Measurements from ENCODE around the gene PAPPA.

Gene PAPPA

DNA sequence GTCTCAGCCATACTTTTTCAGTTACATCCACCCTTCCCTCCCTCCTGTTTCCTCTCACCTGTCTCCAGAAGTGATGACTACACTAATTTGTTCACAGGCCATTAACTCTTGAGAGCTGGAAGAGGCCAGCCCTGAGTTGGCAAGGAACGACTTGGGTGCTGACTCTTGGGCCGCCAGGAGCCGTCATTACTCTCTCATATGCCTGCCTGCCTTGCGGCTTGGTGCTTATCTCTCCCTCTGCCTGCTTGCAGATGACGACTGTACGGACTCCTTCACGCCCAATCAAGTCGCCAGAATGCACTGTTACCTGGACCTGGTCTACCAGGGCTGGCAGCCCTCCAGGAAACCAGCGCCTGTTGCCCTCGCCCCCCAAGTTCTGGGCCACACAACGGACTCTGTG is 66.1 kb downstream of the PAPPA start:
- no peak for FAIRE-seq
- no peak for DNase-seq (ENCODE audit: insufficient read length, low spot score)

DNA sequence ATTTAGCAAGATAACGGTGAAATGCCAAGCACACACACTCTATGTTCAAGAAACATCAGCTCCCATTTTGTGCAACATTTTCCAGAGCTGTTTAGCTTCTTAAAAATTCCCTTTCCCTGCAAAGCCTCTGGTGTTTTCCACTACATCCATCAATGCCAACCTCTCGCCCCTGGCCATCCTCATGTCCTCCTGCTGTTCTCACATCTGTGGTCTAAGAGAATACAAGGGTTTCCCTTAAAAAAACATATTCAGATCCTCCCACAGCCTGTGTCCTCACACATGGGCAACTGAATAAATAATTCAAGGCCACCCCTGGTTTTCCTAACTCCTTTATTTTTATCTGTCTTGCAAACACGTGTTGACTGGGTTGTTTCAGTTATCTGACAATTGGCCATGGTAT is 70.3 kb downstream of the PAPPA start:
- FAIRE-seq, result no peak

DNA sequence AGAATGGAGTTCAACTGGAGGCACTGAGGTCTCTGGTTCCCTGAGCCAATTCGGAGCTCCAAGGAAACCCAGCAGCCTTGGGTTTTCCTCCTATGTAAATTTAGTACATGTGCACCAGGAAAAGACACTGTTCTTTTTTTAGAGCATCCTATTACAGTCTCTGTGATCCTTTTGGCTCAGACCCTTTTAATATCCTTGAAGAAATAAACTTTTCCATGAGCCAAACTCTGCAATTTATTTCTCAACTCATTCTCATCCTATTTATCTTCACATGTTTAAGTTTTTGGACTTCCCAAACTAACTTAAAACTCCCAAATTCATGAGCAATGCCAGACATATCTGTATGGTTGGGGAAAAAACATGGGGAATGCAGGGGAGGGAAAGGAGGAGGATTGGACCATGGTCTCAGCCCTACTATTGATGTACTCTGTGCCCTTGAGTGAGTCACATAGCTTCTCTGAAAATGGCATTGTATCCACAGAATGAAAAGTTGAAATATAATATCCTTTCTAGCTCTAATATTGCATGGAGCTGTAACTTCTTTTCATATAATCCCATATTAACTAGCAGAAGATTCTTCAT is 76.6 kb downstream of the PAPPA start:
- DNase-seq (ENCODE audit: insufficient read length, low spot score), result no peak
- no peak for FAIRE-seq

More for the DNA sequence above, 70.3 kb downstream of the PAPPA start:
- DNase-seq (ENCODE audit: insufficient read length, low spot score), result no peak

DNA sequence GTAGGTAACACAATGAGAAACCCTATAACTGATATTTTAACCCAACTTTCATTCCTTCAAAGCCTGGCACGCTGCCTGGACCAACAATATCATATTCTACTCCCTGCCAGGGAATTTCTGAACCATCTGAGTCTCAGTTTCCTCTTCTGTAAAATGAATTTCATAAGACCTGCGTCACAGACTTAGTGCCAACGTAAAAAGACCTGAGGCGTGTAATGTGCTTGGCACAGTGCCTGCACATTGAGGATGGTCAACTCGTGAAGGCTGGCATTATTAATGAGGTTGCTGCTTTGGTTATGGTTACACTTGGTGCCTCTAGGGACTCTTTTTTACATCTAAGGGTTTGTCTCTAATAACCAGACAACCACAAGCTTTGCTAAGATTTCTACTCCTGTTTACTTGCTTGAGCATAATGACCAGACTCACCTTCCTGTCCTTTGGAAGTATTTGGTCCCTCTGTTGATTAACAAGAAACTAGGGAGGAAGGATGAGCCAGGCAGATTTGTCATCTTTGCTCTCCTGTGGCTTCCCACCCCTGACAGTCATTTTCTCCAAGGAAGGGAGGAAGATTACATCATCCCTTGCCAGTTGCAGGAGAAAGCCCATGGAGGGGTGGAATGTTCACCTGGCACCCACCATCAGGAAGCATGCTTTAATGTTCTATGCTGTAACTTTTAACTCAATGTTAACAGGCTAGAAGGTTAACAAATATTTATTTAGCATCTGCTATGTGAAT is 79.0 kb downstream of the PAPPA start:
- FAIRE-seq, result no peak

DNA sequence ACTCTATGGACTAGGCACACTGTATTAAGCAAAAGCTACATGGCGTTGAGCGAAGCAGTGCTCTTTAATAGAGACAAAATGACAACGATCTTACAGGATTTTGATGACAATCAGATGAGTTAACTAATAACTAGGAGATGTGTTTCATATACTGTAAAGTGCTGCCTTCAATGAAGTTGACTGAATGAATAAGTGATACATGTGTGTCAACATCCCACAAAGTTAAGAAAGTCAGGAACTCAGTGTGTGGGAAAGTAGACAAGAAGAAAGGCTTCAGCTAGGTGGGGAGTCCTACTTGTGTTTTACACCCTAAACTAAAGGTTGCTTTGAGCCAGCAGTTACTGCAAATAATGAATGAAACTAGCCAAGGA is 79.6 kb downstream of the PAPPA start:
- FAIRE-seq (no peak), DNase-seq (ENCODE audit: insufficient read length, low spot score) (no peak)

More for the DNA sequence above, 79.0 kb downstream of the PAPPA start:
- DNase-seq (ENCODE audit: insufficient read length, low spot score), result no peak

DNA sequence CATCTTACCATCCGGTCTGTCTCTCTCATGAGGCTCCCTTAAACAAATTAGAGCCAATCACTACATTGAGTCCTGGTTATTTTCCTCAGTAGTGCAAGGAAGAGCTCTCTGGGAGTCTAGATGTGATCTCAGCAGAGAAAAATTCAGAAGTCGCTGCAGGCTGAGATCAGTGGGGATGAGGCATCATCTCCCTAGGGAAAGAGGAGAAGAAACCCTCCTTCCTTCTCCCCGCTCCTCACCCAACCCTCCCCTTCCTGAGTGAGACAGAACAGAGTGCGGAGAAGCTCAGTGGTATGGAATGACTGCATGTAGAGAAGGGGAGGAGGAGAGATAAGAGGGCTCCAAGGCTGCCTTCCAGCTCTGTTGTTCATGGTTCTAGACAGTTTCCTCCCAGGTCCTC is 80.5 kb downstream of the PAPPA start:
- FAIRE-seq (no peak), DNase-seq (ENCODE audit: insufficient read length, low spot score) (peak; percentile 52)

DNA sequence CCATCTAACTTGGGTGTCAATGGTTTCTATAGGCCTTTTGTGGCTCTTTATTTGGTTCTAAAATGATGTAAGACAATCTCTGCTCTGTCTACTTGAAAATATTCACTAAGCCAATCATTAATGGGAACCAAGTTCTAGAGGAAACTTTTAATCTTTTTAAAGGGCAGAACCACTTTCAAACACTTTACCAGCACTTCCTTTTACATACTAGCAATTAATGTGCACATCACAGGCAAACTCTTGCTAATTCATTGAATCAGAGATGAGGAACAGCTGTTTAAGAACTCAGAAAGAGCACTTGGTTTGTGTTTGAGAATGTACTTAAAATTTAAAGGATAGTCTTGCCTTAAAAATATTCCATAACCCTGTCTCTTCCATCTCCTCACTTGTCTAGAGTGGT is 83.4 kb downstream of the PAPPA start:
- FAIRE-seq, result no peak
- DNase-seq (ENCODE audit: insufficient read length, low spot score), result no peak

DNA sequence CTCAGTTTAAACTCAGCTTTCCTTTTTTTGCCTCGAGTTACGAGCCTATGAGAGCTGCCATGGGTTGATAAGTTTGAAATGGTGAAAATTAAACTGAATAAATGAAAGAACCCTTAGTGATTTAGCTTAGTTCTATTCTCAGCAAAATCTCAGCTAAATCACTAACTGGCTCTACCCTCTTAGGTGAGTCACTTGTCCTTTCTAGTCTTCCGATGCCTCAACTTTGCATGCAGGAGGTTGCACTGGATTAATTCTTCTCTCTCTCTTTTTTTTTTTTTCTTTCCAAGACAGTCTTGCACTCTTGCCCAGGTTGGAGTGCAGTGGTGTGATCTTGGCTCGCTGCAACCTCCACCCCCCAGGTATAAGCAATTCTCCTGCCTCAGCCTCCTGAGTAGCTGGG is 83.9 kb downstream of the PAPPA start:
- FAIRE-seq (no peak), DNase-seq (ENCODE audit: insufficient read length, low spot score) (no peak)

DNA sequence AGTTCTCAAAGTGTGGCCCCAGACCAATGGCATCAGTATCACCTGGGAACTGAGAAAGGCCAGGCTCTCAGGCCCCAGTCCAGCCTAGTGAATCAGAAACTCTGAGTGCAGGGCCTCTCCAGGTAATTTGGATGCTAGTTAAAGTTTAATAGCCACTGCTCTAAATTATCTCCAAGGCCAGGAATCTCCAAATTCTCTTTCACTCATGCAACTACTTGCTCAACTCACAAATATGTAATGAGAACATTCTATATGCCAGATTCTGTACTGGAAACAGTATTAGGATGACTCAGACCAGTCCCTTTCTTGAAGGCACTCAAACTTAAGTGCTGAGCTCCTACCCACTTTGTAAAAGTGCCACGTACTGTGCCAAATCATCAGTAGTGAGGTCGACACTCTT is 84.6 kb downstream of the PAPPA start:
- no peak for FAIRE-seq
- DNase-seq (ENCODE audit: insufficient read length, low spot score), result peak; percentile 10

DNA sequence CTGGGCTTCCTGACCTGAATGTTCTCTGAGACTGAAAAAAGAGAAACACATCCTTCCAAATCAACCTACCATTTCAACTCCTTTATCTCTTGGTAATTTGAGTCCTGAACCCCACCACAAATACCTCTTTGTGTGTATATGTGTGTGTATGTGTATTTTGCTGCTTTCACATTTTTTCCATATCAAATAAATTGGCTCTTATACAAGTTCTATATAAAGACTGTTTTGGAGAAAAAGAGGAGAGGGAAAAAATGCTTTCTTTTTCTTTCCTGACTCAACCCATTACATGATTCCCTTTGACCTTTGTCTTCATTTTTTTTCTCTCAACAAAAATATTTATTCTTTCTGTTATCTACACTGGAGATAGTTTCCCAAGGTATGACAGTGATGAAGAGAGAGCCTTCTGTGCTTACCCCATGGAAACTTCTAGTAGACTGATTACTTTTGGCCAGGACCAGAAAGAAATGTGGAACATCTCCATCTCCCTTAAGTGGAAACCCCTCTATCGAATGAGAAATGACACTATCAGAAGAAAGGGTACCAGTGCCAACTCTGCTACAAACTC is 85.3 kb downstream of the PAPPA start:
- FAIRE-seq, result no peak
- DNase-seq (ENCODE audit: insufficient read length, low spot score), result no peak

DNA sequence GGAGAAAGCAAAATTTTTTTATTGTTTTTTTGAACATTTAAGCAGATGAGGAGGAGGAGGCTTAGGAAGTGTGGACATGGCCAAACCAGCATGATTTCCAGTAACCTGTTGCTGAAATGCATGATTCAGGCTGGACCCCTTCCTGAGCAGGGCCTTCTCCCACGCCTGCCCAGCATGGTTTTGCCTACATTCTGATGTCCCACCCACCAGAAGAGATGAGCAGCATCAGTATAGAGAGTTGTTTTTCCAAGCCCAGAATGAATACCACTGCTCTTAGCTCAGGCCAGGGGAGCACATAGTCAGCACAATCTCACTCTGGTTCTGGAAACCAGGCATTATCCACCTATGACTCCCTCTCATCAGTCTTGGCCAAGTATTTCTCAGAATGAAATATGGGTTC is 90.1 kb downstream of the PAPPA start:
- DNase-seq (ENCODE audit: insufficient read length, low spot score) (no peak), FAIRE-seq (no peak)

DNA sequence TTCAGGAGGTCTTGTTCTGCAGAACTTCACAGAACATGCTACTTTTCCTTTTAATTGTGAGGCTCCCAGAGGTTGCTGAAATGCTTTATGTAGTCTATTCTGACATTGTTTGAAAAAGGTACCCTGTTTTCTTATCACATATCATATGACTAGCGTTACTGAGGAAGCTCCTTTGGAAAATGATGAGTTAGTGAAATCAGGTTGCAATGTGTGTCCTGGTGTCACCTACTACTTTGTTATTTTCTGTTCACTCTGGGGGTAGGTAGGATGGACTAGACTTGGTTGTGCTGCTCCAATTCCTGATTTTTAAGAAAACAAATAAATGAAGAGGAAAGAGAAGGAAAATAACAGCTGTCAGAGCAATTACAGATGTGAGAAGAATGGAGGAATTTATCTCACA is 93.7 kb downstream of the PAPPA start:
- no peak for DNase-seq (ENCODE audit: insufficient read length, low spot score)
- FAIRE-seq, result no peak

DNA sequence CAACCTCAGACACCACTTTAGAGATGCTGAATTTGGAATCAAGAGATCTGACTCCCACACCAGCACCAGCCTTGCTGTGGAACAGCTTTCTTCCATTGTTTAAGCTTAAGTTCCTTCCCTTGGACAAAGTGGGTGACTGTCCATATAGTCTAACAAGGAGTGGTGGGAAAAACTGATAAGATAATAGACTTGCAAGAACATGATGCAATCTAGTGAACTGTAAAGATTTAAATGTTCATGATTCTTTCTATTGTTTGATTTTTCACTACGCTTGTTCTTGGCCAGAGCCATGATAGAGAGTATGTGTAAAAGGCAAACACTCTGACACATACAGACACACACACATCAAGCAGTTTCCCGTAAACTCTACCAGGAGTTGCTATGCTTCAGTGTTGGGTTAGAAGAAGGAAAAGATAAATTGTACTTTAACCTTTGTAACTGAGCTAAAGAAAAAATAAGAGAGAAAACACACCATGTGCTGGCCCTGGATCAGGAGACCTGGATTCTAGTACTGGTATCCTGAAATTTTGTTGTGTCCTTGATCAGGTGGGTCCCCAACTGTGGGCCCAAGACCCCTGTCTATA is 94.3 kb downstream of the PAPPA start:
- FAIRE-seq, result no peak
- DNase-seq (ENCODE audit: insufficient read length, low spot score), result no peak

DNA sequence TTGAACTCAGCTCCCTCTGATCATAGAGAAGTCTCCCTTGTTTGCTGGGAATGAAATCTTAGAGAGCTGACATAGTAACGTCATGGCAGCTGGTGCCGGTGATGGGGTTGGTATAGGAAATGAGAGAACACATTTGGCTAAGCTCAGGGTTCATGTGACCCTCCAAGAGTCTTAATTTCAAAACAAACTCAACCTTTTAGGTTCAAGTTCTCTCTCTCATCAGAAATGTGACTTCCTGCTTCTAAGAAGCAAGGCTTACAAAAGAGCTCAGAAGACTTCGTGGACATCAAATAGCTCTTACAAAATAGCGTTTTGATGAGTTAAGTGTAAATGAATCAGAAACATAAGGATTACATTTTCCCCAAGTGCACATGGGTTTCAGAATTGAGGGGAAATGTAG is 97.3 kb downstream of the PAPPA start:
- DNase-seq (ENCODE audit: insufficient read length, low spot score) (no peak), FAIRE-seq (no peak)

DNA sequence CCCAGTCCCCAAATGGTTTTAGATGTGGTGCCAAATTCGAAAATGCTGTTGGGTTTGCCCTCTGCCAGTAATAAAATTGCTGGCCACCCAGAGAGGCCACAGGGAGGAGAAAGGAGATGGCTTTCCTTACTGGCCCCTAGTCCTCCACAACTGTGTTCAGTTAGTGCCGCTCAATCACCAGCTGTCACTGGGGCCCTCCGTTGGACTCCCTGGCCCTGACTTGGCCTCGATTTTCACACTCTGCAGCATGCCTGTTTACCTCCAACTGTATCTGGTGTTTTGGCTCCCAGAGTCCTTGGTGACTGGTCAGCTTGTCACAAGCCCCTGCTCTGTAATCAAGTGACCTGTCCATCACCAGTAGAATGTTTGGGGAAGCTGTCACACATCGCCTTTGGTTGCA is 97.8 kb downstream of the PAPPA start:
- FAIRE-seq, result no peak
- DNase-seq (ENCODE audit: insufficient read length, low spot score), result no peak

DNA sequence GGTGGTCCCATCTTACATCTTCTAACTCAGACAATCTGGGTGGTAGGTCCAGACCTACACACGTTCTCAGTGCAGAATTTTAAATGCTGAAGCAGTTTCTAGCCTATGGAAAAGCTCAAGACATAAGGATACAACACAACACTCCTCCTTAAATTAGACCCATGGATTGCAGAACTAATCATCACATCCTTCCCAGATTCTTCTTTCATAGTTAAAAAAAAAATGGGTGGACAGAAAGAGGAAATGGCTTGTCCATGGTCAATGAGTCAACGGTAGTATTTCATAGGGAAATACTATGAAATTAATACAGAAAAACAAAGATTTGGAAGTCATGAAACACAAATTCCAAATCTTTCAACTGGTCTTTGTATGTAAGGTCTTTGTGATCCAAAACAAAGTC is 106.9 kb downstream of the PAPPA start:
- no peak for FAIRE-seq
- no peak for DNase-seq (ENCODE audit: insufficient read length, low spot score)

DNA sequence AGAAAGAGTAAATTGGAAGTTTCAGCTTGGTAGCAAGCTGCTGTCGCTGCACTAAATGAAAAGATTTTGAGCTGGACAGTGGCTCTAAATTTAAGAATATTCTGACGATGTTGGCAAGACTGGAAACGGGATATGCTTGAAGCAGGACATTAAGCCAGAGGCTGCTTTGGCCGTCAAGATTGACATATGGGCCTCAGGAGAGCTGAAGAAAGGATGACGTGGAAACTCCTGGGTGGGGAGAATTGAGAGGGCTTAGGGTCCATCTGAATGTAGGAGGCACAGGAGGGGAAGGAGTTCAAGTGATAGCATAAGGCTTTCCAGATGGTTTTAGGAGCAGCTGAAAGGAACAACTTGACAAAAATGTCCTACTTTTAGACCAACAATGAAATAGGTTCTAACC is 108.9 kb downstream of the PAPPA start:
- FAIRE-seq (no peak), DNase-seq (ENCODE audit: insufficient read length, low spot score) (no peak)

DNA sequence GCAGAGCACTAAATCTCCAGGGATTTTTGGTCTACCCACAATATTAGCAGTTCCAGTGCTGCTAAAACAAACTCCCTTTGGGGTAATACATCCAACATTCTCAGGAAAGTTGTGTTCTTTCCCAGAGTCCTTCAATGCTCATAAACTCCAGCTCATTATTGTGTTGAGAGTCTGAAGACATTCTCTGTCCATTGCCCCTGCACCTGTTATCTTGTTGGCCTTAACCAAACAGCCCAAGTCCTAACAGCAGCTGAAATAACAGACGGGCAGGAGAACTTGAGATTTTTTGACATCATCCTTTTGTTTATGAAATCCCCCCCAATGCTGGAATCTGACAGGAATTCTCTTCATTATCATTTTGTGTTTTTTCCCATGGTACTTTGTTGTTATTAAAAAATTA is 110.8 kb downstream of the PAPPA start:
- FAIRE-seq (no peak), DNase-seq (ENCODE audit: insufficient read length, low spot score) (no peak)

DNA sequence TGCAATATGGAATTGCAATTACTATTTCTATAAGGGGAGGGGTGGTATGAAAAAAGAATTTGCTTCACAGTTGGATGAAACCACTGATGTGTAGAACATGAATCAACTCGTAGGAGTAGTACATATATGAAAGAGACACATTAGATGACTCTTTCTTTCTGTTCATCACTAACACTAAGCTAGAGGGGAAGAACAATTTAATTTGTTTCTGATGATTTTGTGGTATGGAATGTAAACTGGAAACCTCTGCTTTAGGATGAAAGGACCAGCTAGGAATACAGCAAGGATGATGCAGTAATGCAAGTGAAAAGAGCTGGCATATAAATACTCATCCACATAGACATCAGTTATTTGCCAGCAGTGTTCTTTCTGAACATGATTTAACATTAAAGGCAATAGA is 113.4 kb downstream of the PAPPA start:
- DNase-seq (ENCODE audit: insufficient read length, low spot score) (no peak), FAIRE-seq (no peak)

DNA sequence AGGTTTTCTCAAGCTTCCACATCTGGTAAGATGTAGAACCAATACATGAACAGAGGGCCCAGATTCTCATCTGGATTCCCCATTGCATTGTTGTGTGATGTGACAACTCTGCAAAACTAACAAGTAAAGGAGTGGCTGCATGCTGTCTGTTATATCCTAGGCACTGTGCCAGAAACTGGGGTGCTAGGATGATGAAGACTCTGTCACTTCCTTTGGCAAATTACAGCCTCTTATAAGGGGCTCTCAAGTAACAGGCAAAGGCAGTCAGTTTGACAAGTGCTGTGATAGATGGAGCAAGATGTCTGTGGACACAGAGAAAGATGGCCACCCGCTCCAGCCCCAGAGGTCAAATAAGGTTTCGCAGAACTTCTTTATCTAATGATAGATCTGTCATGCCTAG is 115.7 kb downstream of the PAPPA start:
- DNase-seq (ENCODE audit: insufficient read length, low spot score), result no peak
- no peak for FAIRE-seq

DNA sequence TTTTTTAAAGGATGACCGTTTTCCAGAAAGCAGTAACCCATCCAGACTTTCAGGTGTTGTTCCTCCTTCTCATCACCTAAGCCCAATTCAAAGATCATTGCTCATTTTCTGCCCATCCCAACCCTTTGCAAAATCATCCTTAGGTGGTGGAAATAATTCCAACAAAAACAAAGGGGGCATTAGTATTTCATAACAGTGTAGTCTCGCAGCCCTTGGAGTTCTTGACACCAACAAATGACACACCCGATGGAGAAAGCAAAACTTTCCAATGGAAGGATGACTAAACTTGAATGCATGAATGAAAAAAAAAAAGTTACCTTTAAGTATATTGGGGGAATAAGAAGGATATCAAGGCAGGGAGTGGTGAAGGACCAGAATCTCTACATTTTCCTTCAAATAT is 117.0 kb downstream of the PAPPA start:
- no peak for DNase-seq (ENCODE audit: insufficient read length, low spot score)
- FAIRE-seq, result no peak

DNA sequence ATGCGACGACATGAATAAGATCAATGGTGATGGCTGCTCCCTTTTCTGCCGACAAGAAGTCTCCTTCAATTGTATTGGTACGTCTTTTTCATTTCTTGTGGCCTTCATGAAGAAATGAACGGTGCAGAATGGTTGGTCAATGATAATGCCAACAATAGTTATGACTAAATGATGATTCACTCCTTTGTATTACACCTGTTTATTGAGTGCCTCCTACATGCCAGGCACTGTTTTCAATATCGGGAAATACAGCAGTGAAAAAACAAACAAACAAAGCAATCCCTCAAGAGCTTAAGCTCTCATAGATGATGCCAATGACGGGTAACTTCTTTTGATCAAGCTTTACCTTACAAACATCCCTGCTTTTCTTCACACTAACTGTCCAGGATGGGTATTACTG is 117.7 kb downstream of the PAPPA start:
- FAIRE-seq (no peak), DNase-seq (ENCODE audit: insufficient read length, low spot score) (no peak)

Measured in HTR-8/SVneo (cell line).